LNCAP (cell line): ENCODE data around the gene CTBP1.

Experiments used
- TF ChIP-seq, protein P1 (sequence below): fragments of 450-650 bp; IDR thresholded peaks from 2 replicates; pipeline ENCODE4 v1.5.1; 2017; ENCODE audit warnings: mild to moderate bottlenecking

The CTBP1 gene

DNA sequence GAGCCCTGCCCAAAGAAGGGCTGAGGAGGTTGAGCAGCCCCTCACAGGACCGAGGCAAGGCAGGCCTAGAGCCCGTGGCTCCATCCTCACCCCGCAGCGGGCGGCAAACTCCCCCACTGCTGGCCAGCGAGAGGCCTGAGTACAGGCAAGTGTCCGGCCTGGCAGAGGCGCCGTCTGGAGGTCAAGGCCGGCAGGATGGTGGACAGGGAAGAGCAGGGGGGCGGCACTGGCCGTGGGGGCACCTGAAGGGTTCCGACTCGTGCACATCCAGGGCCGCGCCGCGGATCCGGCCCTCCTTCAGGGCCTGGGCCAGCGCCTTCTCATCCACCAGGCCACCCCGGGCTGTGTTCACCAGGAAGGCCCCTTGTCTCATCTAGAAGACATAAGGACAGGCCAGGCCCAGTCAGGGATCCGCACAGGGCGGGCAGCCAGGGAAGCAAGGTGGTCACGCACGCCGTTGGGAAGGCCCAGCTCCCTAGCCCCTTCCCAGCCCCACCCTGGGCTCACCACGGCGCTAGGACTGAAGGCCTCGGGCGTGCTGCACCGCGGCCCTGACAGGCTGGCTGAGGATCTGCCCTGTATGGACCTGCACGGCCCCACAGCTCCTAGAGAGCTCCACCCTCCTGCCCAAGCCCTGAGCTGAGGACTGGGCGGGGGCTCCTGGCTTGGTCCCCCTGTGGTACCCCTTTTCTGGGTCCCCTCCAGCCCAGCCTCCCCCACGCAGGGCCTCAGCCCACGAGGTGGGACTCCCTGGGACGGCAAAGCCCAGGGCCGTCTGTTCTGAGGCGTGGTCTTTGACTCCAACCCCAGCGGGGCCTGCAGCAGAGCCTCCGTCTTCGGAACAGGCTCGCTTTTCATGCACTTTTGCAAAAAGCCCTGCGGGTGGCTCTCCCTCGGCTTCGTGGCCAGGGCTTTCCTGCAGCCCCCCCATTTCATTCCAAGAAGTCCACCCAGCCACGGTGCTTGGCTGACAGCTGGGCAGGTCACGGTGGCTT lies 34.5 kb downstream of the CTBP1 start:
- TF ChIP-seq, protein P1, sequence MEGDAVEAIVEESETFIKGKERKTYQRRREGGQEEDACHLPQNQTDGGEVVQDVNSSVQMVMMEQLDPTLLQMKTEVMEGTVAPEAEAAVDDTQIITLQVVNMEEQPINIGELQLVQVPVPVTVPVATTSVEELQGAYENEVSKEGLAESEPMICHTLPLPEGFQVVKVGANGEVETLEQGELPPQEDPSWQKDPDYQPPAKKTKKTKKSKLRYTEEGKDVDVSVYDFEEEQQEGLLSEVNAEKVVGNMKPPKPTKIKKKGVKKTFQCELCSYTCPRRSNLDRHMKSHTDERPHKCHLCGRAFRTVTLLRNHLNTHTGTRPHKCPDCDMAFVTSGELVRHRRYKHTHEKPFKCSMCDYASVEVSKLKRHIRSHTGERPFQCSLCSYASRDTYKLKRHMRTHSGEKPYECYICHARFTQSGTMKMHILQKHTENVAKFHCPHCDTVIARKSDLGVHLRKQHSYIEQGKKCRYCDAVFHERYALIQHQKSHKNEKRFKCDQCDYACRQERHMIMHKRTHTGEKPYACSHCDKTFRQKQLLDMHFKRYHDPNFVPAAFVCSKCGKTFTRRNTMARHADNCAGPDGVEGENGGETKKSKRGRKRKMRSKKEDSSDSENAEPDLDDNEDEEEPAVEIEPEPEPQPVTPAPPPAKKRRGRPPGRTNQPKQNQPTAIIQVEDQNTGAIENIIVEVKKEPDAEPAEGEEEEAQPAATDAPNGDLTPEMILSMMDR = no peak

GRCh38 chr4:1213336-1213995 lies 35.5 kb downstream of the CTBP1 start:
- TF ChIP-seq, protein P1 = no peak

- TF ChIP-seq, protein P1 = no peak
Measured at GRCh38 chr4:1212546-1213335, 36.2 kb downstream of the CTBP1 start.

- TF ChIP-seq, protein P1 = no peak
Measured at GRCh38 chr4:1211891-1212545, 36.9 kb downstream of the CTBP1 start.

DNA sequence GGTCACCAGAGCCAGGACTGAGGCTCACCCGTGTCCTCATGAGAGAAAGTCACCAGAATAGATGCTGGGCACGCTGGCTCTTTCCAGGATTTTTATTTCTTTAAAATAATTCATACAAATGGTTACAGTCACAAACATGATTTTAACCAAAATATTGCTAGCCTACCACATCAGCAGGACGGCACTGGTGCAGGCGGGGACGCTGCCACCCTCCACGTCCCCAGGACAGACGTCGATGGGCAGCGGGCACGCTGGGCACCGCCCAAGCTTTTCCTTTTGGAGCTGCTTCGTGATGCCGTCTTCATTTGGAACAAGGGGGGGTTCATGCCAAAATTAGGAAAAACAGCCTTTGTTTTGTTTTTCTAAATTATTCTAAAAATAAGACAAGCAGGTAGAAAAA lies 37.6 kb downstream of the CTBP1 start:
- TF ChIP-seq, protein P1 = no peak

DNA sequence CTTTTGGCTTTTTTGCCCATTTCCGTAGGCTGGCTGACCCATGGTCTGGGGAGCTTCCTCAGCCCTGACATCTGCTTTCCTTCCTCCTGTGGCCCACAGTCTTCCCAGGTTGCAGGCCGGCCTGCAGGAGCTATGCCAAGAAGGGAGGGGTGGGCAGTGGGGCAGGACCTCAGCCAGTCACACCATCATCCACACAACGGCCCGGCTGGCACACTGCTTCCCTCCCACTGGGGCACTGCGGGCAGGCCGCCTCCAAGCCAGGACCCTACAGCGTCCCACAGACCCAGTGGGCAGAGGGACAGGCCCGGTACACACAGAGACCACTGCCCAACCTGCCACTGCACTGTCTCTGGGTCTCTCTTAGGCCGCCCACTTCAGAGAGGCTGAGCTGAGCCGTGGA lies 38.0 kb downstream of the CTBP1 start:
- TF ChIP-seq, protein P1 = no peak
